ENCODE data around the gene ANKRD44.

Gene ANKRD44

DNA sequence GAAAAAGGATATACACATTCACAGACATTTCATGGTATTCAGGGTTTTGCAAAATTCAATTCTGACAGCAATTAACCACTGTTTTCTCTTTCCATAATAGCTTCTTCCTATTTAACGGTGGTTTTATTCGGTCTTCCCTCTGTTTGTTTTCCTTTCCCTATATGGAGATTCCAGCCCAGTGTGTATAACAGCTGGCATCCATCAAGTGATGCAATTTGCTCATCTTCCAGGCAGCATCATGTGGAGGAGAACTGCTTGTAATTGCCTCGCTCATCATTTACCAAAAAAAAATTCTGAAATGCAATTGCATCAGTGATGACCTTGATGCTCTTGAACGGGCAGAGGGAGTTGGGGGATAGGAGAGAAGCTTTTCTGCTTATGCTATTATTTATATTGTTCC is 218.1 kb downstream of the ANKRD44 start:
- TF ChIP-seq, protein P1, sequence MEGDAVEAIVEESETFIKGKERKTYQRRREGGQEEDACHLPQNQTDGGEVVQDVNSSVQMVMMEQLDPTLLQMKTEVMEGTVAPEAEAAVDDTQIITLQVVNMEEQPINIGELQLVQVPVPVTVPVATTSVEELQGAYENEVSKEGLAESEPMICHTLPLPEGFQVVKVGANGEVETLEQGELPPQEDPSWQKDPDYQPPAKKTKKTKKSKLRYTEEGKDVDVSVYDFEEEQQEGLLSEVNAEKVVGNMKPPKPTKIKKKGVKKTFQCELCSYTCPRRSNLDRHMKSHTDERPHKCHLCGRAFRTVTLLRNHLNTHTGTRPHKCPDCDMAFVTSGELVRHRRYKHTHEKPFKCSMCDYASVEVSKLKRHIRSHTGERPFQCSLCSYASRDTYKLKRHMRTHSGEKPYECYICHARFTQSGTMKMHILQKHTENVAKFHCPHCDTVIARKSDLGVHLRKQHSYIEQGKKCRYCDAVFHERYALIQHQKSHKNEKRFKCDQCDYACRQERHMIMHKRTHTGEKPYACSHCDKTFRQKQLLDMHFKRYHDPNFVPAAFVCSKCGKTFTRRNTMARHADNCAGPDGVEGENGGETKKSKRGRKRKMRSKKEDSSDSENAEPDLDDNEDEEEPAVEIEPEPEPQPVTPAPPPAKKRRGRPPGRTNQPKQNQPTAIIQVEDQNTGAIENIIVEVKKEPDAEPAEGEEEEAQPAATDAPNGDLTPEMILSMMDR (IDR thresholded peaks at IDR 0.05; ENCODE audit: borderline replicate concordance, insufficient read depth, low read depth, low read length), result no peak
- H3K4me3 ChIP-seq (ENCODE audit: low read depth, low read length), result no peak overlapping the region

DNA sequence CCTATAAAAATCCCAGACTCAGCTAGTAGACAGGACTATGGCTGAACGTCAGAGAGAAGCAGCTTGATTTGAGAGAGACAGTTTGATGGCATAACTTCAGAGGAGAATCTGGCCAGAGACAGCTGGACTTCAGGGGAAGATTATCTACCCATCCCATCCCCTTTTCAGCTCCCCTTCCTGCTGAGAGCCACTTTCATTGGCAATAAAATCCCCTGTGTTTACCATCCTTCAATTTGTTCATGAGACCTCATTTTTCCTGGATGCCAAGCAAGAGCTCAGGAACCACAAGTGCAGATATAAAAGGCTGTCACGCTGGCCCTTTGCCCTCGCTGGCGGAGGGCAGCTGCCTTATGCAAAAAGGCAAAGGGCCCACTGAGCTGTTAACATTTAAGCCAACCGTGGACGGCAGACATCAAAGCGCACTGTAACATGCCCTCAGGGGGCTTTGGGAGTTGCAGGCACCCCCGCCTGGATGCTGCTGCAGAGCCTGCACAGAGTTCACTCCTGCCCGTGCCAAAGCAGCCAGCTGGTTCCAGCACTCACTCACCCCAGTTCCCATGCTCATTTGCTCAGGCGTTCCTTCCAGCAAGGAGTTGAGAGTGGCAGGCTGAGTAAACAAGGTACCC is 219.7 kb downstream of the ANKRD44 start:
- no peak overlapping the region for H3K4me3 ChIP-seq (ENCODE audit: low read depth, low read length)
- TF ChIP-seq, protein P1 (IDR thresholded peaks at IDR 0.05; ENCODE audit: borderline replicate concordance, insufficient read depth, low read depth, low read length), result no peak

GRCh38 chr2:197089655-197090054 is 220.9 kb downstream of the ANKRD44 start:
- TF ChIP-seq, protein P1 (IDR thresholded peaks at IDR 0.05; ENCODE audit: borderline replicate concordance, insufficient read depth, low read depth, low read length), result no peak
- H3K4me3 ChIP-seq (ENCODE audit: low read depth, low read length), result no peak overlapping the region

DNA sequence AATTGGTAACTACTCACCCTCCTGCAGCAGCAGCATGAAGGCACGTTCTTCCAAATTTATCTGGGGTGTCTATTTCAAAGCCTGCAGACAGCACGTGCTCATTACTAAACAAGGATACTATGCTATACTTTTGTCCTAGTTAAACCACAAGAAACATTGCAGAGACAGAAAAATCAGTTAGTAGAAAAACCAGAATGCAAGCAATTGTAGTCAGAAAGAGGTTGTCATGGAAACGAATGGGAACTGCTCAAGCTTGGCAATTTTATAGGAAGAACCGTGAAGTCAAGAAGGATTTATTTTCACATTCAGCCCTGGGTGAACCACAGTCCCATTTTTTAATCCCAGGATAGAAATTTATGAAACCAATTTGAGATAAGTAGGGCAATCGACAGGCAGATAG is 221.9 kb downstream of the ANKRD44 start:
- TF ChIP-seq, protein P1 (IDR thresholded peaks at IDR 0.05; ENCODE audit: borderline replicate concordance, insufficient read depth, low read depth, low read length), result no peak
- H3K4me3 ChIP-seq (ENCODE audit: low read depth, low read length), result no peak overlapping the region

- TF ChIP-seq, protein P1 (IDR thresholded peaks at IDR 0.05; ENCODE audit: borderline replicate concordance, insufficient read depth, low read depth, low read length), result no peak
- H3K4me3 ChIP-seq (ENCODE audit: low read depth, low read length), result no peak overlapping the region
Observed at GRCh38 chr2:197086500-197086899, 224.1 kb downstream of the ANKRD44 start.

- no peak overlapping the region for H3K4me3 ChIP-seq (ENCODE audit: low read depth, low read length)
- TF ChIP-seq, protein P1 (IDR thresholded peaks at IDR 0.05; ENCODE audit: borderline replicate concordance, insufficient read depth, low read depth, low read length), result no peak
Observed at GRCh38 chr2:197085665-197086064, 224.9 kb downstream of the ANKRD44 start.

- no peak overlapping the region for H3K4me3 ChIP-seq (ENCODE audit: low read depth, low read length)
- TF ChIP-seq, protein P1 (IDR thresholded peaks at IDR 0.05; ENCODE audit: borderline replicate concordance, insufficient read depth, low read depth, low read length), result no peak
Observed at GRCh38 chr2:197081294-197081693, 229.3 kb downstream of the ANKRD44 start.

All from GM12875 (cell line).